ENCODE results near the gene PGAM5. TPM values are rescaled to one million over a fixed set of nuclear protein-coding genes. Genes with fewer than 3 reads are reported as not detected.
"Not testable (repeated sequence)": the region's sequence is repeated elsewhere in the genome, so short reads cannot be mapped to it uniquely, and the experiment has no call there.

PGAM5 gene
- total RNA-seq, 1 experiment from 2014 or later = 43.8 TPM

GRCh38 chr12:132689227-132689626 is 21.4 kb upstream of the PGAM5 start:
- DNase-seq (ENCODE audit: low read depth) = no peak

GRCh38 chr12:132690112-132690511 is 20.5 kb upstream of the PGAM5 start:
- DNase-seq (ENCODE audit: low read depth) = no peak

GRCh38 chr12:132692030-132692429 is 18.6 kb upstream of the PGAM5 start:
- DNase-seq (ENCODE audit: low read depth) = not testable (repeated sequence)

GRCh38 chr12:132694888-132695287 is 15.8 kb upstream of the PGAM5 start:
- not testable (repeated sequence) for DNase-seq (ENCODE audit: low read depth)

- DNase-seq (ENCODE audit: low read depth) = no peak
Measured at GRCh38 chr12:132695431-132695830, 15.2 kb upstream of the PGAM5 start.

GRCh38 chr12:132698341-132698740 is 12.3 kb upstream of the PGAM5 start:
- no peak for DNase-seq (ENCODE audit: low read depth)

- peak; percentile 66 for DNase-seq (ENCODE audit: low read depth)
Measured at GRCh38 chr12:132700212-132700822, 10.3 kb upstream of the PGAM5 start.

- DNase-seq (ENCODE audit: low read depth) = no peak
Measured at GRCh38 chr12:132702640-132703039, 8.0 kb upstream of the PGAM5 start.

GRCh38 chr12:132703641-132704040 is 7.0 kb upstream of the PGAM5 start:
- no peak for DNase-seq (ENCODE audit: low read depth)

- no peak for DNase-seq (ENCODE audit: low read depth)
Measured at GRCh38 chr12:132707241-132707640, 3.4 kb upstream of the PGAM5 start.

- DNase-seq (ENCODE audit: low read depth) = no peak
Measured at GRCh38 chr12:132708150-132708549, 2.5 kb upstream of the PGAM5 start.

- DNase-seq (ENCODE audit: low read depth) = no peak
Measured at GRCh38 chr12:132710043-132710404, 618 bp upstream of the PGAM5 start.

GRCh38 chr12:132711080-132711843 is 620 bp downstream of the PGAM5 start:
- no peak for DNase-seq (ENCODE audit: low read depth)

GRCh38 chr12:132713123-132713522 is 2.5 kb downstream of the PGAM5 start:
- DNase-seq (ENCODE audit: low read depth) = no peak

- DNase-seq (ENCODE audit: low read depth) = no peak
Measured at GRCh38 chr12:132715874-132716273, 5.2 kb downstream of the PGAM5 start.

GRCh38 chr12:132716356-132716755 is 5.7 kb downstream of the PGAM5 start:
- no peak for DNase-seq (ENCODE audit: low read depth)

GRCh38 chr12:132717011-132717410 is 6.4 kb downstream of the PGAM5 start:
- no peak for DNase-seq (ENCODE audit: low read depth)

- DNase-seq (ENCODE audit: low read depth) = no peak
Measured at GRCh38 chr12:132717531-132718387, 7.1 kb downstream of the PGAM5 start.

GRCh38 chr12:132718644-132719043 is 8.0 kb downstream of the PGAM5 start:
- DNase-seq (ENCODE audit: low read depth) = no peak

- peak; percentile 49 for DNase-seq (ENCODE audit: low read depth)
Measured at GRCh38 chr12:132719141-132719953, 8.7 kb downstream of the PGAM5 start.

GRCh38 chr12:132719954-132720324 is 9.3 kb downstream of the PGAM5 start:
- no peak for DNase-seq (ENCODE audit: low read depth)

Measured in M059J (cell line).